Measurements from ENCODE around the gene ZNF185. TPM values are rescaled to one million over a fixed set of nuclear protein-coding genes. Genes with fewer than 3 reads are reported as not detected.

The ZNF185 gene
- total RNA-seq, 4 donors from 2014 or later: 3.6 to 7.0 (median 5.8) TPM

DNA sequence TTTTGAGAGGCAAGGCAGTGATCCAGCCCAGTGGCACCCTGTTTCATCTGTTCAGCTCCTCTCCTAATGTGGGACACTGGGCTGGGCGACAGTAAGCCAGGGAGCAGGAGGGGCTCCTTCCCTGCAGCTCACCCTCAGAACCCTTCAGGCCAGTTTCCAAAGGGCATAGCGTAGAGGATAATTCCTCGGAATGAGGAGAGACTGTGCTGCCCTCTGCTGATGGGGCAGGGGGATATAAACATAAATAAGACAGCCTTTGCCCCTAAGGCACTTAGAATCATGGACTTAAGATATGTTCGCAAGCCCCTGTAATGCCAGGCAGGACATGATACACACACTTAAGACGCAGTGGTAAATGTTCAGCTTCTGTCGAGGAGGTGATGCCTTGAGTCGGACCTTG, 27.9 kb upstream of the ZNF185 start:
- no peak for TF ChIP-seq CTCF (IDR thresholded peaks at IDR 0.05; ENCODE audit: low read depth)

DNA sequence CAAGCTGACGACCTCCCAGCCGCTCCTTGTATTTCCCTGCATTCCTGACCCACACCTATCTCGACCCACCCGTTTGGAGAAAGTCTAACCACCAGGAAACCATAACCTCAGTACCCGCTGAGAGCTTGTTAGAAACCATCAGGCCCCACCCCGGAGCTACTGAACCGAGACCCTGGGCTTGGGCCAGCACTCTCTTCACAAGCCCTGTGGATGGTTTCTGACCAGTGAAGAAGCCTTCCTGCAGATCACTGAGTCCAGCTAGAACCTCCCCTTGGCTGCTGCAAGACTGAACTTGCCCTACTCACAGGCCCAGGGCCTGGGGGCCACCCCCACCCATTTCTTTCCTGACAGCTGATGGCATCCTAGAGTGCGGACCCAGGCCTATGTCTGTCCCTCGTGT, 26.6 kb upstream of the ZNF185 start:
- TF ChIP-seq CTCF (IDR thresholded peaks at IDR 0.05; ENCODE audit: low read depth): no peak

DNA sequence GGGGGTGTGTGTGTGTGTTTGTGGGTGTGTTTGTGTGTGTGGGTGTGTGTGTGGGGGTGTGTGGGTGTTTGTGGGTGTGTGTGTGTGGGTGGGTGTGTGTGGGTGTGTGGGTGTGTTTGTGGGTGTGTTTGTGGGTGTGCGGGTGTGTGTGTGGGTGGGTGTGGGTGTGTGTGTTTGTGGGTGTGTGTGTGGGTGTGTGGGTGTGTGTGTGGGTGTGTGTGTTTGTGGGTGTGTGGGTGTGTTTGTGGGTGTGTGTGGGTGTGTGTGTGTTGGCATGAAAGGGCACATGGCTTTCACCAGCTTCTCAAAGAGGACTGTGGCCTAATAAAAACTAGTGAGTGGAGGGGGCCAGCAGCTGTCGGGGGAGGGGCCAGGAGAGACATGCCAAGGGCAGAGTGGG, 25.3 kb upstream of the ZNF185 start:
- no peak for TF ChIP-seq CTCF (IDR thresholded peaks at IDR 0.05; ENCODE audit: low read depth)

- TF ChIP-seq CTCF (IDR thresholded peaks at IDR 0.05; ENCODE audit: low read depth): no peak
Observed at GRCh38 chrX:152873361-152873760, 24.5 kb upstream of the ZNF185 start.

DNA sequence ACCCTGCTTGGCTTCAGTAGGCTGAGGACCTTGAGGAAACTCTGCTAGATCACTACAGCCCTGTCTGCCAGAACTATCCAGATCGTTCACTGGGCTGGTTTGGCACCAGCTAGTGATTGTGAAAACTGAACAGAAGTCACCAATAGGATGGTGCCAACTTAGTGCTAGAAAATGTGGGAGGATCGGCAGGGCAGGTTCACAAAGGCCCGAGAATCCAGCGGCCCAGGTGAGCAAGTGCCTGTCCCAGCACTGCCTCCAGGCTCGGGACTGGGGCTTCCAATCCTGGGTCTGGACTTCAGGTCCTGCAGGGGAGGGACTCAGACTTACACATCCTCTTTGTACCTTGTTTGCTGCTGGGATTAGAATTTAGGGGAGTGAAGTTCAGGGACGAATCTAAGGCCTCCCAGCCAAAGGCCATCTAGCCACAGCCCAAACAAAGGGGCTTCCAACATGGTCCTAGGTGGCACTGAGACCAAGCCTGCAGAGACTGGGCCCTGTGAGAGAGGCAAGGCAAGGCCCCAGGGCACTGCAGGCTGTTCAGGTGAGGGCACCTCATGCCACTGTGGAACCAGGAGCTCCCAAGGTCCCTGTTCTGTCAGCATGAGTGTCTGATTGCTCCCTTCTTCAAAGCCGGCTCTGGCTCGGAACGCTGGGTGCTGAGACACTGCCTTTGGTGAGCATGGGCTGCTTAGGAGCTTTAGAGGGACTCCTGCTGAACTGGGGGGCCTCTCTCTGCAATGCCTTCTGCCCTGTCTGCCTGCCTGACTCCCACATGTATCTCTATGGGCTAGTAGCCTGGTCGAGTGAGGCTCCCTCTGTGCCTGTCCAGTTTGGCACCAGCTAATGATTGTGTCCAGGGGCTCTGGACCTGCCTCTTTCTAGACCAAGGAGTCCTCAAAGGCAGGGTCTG, 20.7 kb upstream of the ZNF185 start:
- no peak for TF ChIP-seq CTCF (IDR thresholded peaks at IDR 0.05; ENCODE audit: low read depth)

GRCh38 chrX:152878976-152879755, 18.7 kb upstream of the ZNF185 start:
- TF ChIP-seq CTCF (IDR thresholded peaks at IDR 0.05; ENCODE audit: low read depth): no peak

- no peak for TF ChIP-seq CTCF (IDR thresholded peaks at IDR 0.05; ENCODE audit: low read depth)
Observed at GRCh38 chrX:152881289-152881688, 16.6 kb upstream of the ZNF185 start.
